Subcutaneous abdominal adipose tissue (tissue), 5 donors: ENCODE data around the gene SLC25A42.

Source experiments
- H3K27ac ChIP-seq: one replicate; pipeline ENCODE4 v1.7.0; 2013; ENCODE audit warnings: low read depth, mild to moderate bottlenecking, inconsistent platforms, low read length, moderate library complexity
- H3K27me3 ChIP-seq, 5 donors: one replicate each; pipeline ENCODE4 v1.7.0; 2013; ENCODE audit warnings: low read length in 5 of 5, inconsistent platforms in 1 of 5; ENCODE audit not compliant: control insufficient read depth in 5 of 5, insufficient read depth in 4 of 5
- H3K36me3 ChIP-seq, 5 donors: one replicate each; pipeline ENCODE4 v1.7.0; 2013; ENCODE audit warnings: low read length in 5 of 5; ENCODE audit not compliant: control insufficient read depth in 5 of 5, insufficient read depth in 5 of 5
- H3K4me1 ChIP-seq, 5 donors: one replicate each; pipeline ENCODE4 v1.7.0; 2013; ENCODE audit warnings: low read length in 5 of 5, mild to moderate bottlenecking in 3 of 5, moderate library complexity in 1 of 5; ENCODE audit not compliant: control insufficient read depth in 5 of 5, insufficient read depth in 5 of 5
- H3K4me3 ChIP-seq, 5 donors: one replicate each; pipeline ENCODE4 v1.7.0; 2013; ENCODE audit warnings: low read length in 5 of 5, low read depth in 1 of 5
- H3K9ac ChIP-seq, 5 donors: one replicate each; pipeline ENCODE4 v1.7.0; 2013; ENCODE audit warnings: low read length in 5 of 5, mild to moderate bottlenecking in 4 of 5, moderate library complexity in 3 of 5
- H3K9me3 ChIP-seq, 5 donors: one replicate each; pipeline ENCODE4 v1.7.0; 2013; ENCODE audit warnings: low read length in 5 of 5; ENCODE audit not compliant: control insufficient read depth in 5 of 5
- donor health status: healthy.
- donor health status: healthy.
- donor health status: healthy.
- donor health status: healthy.
- donor health status: healthy.

Gene SLC25A42

GRCh38 chr19:19154768-19155494 is 91.1 kb downstream of the SLC25A42 start:
- no peak overlapping the region for H3K27ac ChIP-seq
- H3K4me3 ChIP-seq: no peak overlapping the region
- H3K9ac ChIP-seq: no peak overlapping the region
- no peaks in the 10 kb centered on the region for H3K27me3 ChIP-seq
- peaks cover 0 to 7% (median 2%) of the 10 kb centered on the region in 5 donors for H3K36me3 ChIP-seq
- H3K4me1 ChIP-seq: no peaks in the 10 kb centered on the region
- H3K9me3 ChIP-seq: peaks cover 0 to 4% (median 3%) of the 10 kb centered on the region in 5 donors

- H3K27ac ChIP-seq: no peak overlapping the region
- H3K9ac ChIP-seq: no peak overlapping the region
- H3K4me1 ChIP-seq: no peaks in the 10 kb centered on the region
- peaks cover 0 to 4% (median 3%) of the 10 kb centered on the region in 5 donors for H3K9me3 ChIP-seq
- H3K4me3 ChIP-seq: no peak overlapping the region
- peaks cover 0 to 7% (median 2%) of the 10 kb centered on the region in 5 donors for H3K36me3 ChIP-seq
- H3K27me3 ChIP-seq: no peaks in the 10 kb centered on the region
These were observed 91.9 kb downstream of the SLC25A42 start for GRCh38 chr19:19155495-19156219.

GRCh38 chr19:19157808-19158207 is 94.0 kb downstream of the SLC25A42 start:
- Histone ChIP-seq H3K4me3 (no peak overlapping the region), H3K4me1 (no peaks in the 10 kb centered on the region), H3K36me3 (peaks cover 0 to 7% (median 2%) of the 10 kb centered on the region in 5 donors), H3K9ac (no peak overlapping the region), H3K27me3 (no peaks in the 10 kb centered on the region), H3K27ac (no peak overlapping the region), H3K9me3 (peaks cover 0 to 4% (median 3%) of the 10 kb centered on the region in 5 donors)

GRCh38 chr19:19159534-19159933 is 95.7 kb downstream of the SLC25A42 start:
- no peak overlapping the region for H3K9ac ChIP-seq
- no peaks in the 10 kb centered on the region for H3K4me1 ChIP-seq
- H3K27ac ChIP-seq: no peak overlapping the region
- no peak overlapping the region for H3K4me3 ChIP-seq
- H3K36me3 ChIP-seq: peaks cover 0 to 7% (median 2%) of the 10 kb centered on the region in 5 donors
- peaks cover 0 to 4% (median 3%) of the 10 kb centered on the region in 5 donors for H3K9me3 ChIP-seq
- no peaks in the 10 kb centered on the region for H3K27me3 ChIP-seq

GRCh38 chr19:19160461-19161035 is 96.8 kb downstream of the SLC25A42 start:
- H3K36me3 ChIP-seq: peaks cover 0 to 7% (median 2%) of the 10 kb centered on the region in 5 donors
- no peaks in the 10 kb centered on the region for H3K27me3 ChIP-seq
- H3K9me3 ChIP-seq: peaks cover 0 to 4% (median 3%) of the 10 kb centered on the region in 5 donors
- H3K9ac ChIP-seq: no peak overlapping the region
- H3K4me1 ChIP-seq: no peaks in the 10 kb centered on the region
- no peak overlapping the region for H3K4me3 ChIP-seq
- no peak overlapping the region for H3K27ac ChIP-seq

GRCh38 chr19:19162495-19162894 is 98.7 kb downstream of the SLC25A42 start:
- H3K4me1 ChIP-seq: no peaks in the 10 kb centered on the region
- no peak overlapping the region for H3K9ac ChIP-seq
- no peaks in the 10 kb centered on the region for H3K27me3 ChIP-seq
- no peaks in the 10 kb centered on the region for H3K36me3 ChIP-seq
- no peak overlapping the region for H3K4me3 ChIP-seq
- H3K9me3 ChIP-seq: no peaks in the 10 kb centered on the region
- H3K27ac ChIP-seq: no peak overlapping the region
